ENCODE data around the gene HCN4. TPM values are rescaled to one million over a fixed set of nuclear protein-coding genes. Genes with fewer than 3 reads are reported as not detected.

Gene HCN4
- total RNA-seq, 1 donor from 2014 or later, result 17.0 TPM

DNA sequence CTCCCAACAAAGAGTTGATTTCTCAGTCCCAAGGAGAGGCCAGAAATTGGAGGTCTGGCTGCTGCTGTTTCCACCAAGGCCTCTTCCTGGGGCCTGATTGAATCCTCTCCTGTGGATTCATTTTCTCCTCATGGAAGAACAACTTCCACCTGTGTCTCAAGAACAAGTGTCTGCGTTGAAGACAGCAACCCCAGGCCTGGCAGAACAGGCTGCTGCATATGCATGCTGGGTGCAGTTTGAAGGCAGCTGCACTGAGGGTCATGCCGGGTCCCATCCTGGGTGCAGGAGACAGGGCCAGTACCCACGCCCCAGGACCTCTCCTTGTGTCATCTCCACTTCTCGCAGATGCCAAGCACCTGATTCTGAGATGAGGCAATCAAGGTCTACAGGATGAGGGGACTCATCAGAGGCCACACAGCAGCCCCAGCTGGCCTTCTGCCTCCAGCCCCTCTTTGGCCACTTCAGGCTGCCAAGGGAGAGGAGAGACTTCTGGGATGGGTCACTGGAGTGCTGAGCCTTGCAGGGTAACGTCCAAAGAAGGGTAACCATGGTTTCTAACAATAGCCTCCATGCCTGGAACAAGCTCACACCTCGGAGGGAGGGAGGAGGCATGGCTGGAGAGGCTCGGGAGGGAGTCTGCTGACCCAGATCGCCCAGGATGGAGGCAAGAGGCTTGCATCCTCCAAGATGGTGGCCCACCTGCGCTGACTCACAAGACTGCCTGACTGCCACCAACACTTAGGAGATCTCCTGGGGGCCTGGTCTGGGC is 30.0 kb downstream of the HCN4 start:
- DNase-seq, result no peak
- Mint-ChIP-seq H3K4me3 (ENCODE audit: unreplicated experiment) (no peak overlapping the region), H3K36me3 (ENCODE audit: unreplicated experiment) (peaks cover 22% of the 10 kb centered on the region), H3K27me3 (ENCODE audit: unreplicated experiment) (peaks cover 10% of the 10 kb centered on the region), H3K27ac (ENCODE audit: unreplicated experiment) (no peak overlapping the region), H3K4me1 (ENCODE audit: low read depth, unreplicated experiment) (peaks cover 3% of the 10 kb centered on the region), H3K9me3 (ENCODE audit: unreplicated experiment) (peaks cover 5% of the 10 kb centered on the region)
- TF ChIP-seq, protein P1, sequence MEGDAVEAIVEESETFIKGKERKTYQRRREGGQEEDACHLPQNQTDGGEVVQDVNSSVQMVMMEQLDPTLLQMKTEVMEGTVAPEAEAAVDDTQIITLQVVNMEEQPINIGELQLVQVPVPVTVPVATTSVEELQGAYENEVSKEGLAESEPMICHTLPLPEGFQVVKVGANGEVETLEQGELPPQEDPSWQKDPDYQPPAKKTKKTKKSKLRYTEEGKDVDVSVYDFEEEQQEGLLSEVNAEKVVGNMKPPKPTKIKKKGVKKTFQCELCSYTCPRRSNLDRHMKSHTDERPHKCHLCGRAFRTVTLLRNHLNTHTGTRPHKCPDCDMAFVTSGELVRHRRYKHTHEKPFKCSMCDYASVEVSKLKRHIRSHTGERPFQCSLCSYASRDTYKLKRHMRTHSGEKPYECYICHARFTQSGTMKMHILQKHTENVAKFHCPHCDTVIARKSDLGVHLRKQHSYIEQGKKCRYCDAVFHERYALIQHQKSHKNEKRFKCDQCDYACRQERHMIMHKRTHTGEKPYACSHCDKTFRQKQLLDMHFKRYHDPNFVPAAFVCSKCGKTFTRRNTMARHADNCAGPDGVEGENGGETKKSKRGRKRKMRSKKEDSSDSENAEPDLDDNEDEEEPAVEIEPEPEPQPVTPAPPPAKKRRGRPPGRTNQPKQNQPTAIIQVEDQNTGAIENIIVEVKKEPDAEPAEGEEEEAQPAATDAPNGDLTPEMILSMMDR (IDR thresholded peaks at IDR 0.05; ENCODE audit: partially characterized antibody, unreplicated experiment), result no peak

DNA sequence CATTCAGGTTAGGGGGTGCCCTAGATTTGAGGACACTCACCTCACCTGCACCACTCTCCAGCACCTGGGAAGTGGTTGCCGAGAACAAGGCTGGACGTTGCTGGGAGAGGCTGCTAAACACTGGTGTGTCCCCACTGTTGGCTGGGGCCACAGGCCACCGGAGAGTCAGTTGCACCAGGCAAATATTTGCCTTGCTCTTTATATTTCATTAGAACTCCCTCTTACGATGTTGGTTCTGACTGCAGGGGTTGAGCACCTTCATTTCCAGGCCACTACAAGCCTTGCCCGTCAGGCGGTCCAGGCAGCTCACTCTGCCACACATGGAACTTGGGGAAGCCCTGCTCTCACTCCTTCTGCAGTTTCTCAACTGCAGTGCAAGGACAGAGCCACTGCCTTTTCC is 30.7 kb downstream of the HCN4 start:
- H3K27me3 Mint-ChIP-seq (ENCODE audit: unreplicated experiment), result peaks cover 8% of the 10 kb centered on the region
- peaks cover 3% of the 10 kb centered on the region for H3K4me1 Mint-ChIP-seq (ENCODE audit: low read depth, unreplicated experiment)
- TF ChIP-seq, protein P1 (IDR thresholded peaks at IDR 0.05; ENCODE audit: partially characterized antibody, unreplicated experiment), result no peak
- peaks cover under 1% of the 10 kb centered on the region for H3K9me3 Mint-ChIP-seq (ENCODE audit: unreplicated experiment)
- no peak for DNase-seq
- H3K4me3 Mint-ChIP-seq (ENCODE audit: unreplicated experiment), result no peak overlapping the region
- H3K36me3 Mint-ChIP-seq (ENCODE audit: unreplicated experiment), result peaks cover 14% of the 10 kb centered on the region
- no peak overlapping the region for H3K27ac Mint-ChIP-seq (ENCODE audit: unreplicated experiment)

DNA sequence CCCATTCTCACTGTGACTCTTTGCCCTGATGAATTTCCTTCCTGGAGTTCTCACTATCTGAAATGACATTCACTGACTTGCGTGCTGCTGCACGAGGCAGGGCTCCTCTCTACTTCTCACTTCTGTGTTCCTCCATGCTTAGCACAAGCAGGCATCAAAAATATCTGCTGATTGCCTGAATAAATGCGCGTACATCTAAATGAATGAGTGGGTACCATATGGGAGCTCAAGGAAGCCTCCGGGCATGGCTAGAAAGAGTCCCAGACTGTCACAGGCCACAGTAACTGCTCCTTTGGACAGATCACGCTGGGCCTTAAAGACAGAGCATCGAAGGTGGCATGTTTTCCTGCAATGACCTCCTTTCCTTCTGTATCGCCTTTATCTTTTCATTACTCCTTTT is 31.6 kb downstream of the HCN4 start:
- no peak overlapping the region for H3K27ac Mint-ChIP-seq (ENCODE audit: unreplicated experiment)

DNA sequence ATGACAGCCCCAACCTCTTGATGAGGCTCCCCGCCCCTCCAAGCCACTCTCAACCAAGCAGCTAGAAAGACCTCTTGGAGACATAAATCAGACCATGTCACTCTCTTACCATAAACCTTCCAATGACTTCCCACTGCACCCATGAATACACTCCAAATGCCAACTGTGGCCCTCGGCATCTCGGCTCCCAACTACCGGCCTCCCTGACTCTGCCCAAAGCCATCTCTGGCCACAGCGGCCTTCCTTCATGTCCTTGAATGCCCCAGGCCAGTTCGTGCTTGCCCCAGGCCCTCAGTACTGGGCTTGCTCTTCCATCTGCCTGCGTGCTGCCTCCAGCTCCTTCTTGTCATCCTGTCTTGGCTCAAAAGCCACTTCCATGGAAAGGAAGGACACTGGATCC is 32.0 kb downstream of the HCN4 start:
- H3K27ac Mint-ChIP-seq (ENCODE audit: unreplicated experiment), result peak overlapping the region; percentile 0
- peaks cover 10% of the 10 kb centered on the region for H3K4me1 Mint-ChIP-seq (ENCODE audit: low read depth, unreplicated experiment)
- DNase-seq, result peak; percentile 1
- TF ChIP-seq, protein P1 (IDR thresholded peaks at IDR 0.05; ENCODE audit: partially characterized antibody, unreplicated experiment), result no peak
- no peak overlapping the region for H3K4me3 Mint-ChIP-seq (ENCODE audit: unreplicated experiment)
- H3K9me3 Mint-ChIP-seq (ENCODE audit: unreplicated experiment), result no peaks in the 10 kb centered on the region
- H3K36me3 Mint-ChIP-seq (ENCODE audit: unreplicated experiment), result peaks cover 8% of the 10 kb centered on the region
- H3K27me3 Mint-ChIP-seq (ENCODE audit: unreplicated experiment), result peaks cover 8% of the 10 kb centered on the region

More for the DNA sequence above, 31.6 kb downstream of the HCN4 start:
- no peak for DNase-seq
- peaks cover 8% of the 10 kb centered on the region for H3K36me3 Mint-ChIP-seq (ENCODE audit: unreplicated experiment)
- no peak overlapping the region for H3K4me3 Mint-ChIP-seq (ENCODE audit: unreplicated experiment)
- H3K27me3 Mint-ChIP-seq (ENCODE audit: unreplicated experiment), result peaks cover 8% of the 10 kb centered on the region
- TF ChIP-seq, protein P1 (IDR thresholded peaks at IDR 0.05; ENCODE audit: partially characterized antibody, unreplicated experiment), result no peak
- H3K4me1 Mint-ChIP-seq (ENCODE audit: low read depth, unreplicated experiment), result peaks cover 7% of the 10 kb centered on the region
- no peaks in the 10 kb centered on the region for H3K9me3 Mint-ChIP-seq (ENCODE audit: unreplicated experiment)

DNA sequence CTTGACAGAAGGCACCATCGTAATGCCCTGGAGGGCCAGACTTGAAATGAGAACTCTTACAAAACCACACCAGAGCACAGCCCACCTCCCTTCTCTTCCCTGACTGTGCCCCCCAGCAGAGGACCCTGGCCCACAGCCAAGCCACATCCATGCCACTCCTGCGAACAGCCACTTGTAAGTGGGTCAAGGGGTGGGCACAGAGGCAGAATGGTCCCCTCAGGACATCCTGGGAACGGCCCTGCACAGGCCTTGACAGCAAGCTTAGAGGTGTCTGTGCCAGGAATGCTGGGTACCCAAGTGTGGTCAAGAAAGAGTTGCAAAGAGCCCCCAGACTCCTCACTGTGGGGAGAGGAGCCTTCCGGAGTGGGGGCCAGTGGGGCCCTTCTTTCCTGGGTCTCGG is 33.3 kb downstream of the HCN4 start:
- Mint-ChIP-seq H3K27me3 (ENCODE audit: unreplicated experiment) (peaks cover 7% of the 10 kb centered on the region), H3K4me3 (ENCODE audit: unreplicated experiment) (no peak overlapping the region), H3K27ac (ENCODE audit: unreplicated experiment) (no peak overlapping the region), H3K36me3 (ENCODE audit: unreplicated experiment) (peaks cover 8% of the 10 kb centered on the region), H3K4me1 (ENCODE audit: low read depth, unreplicated experiment) (peaks cover 10% of the 10 kb centered on the region), H3K9me3 (ENCODE audit: unreplicated experiment) (no peaks in the 10 kb centered on the region)
- TF ChIP-seq, protein P1 (IDR thresholded peaks at IDR 0.05; ENCODE audit: partially characterized antibody, unreplicated experiment), result no peak
- no peak for DNase-seq
